ENCODE data around the gene COL4A2. TPM values are rescaled to one million over a fixed set of nuclear protein-coding genes. Genes with fewer than 3 reads are reported as not detected.

The COL4A2 gene
- total and polyA plus RNA-seq, 11 donors = 92.4 to 377 (median 166) TPM

GRCh38 chr13:110336108-110336507 is 29.0 kb downstream of the COL4A2 start:
- Histone ChIP-seq H3K9me3 (no peaks in the 10 kb centered on the region), H3K36me3 (peaks cover 0 to 15% (median 3%) of the 10 kb centered on the region in 9 donors), H3K4me1 (peaks cover 16 to 89% (median 63%) of the 10 kb centered on the region in 12 donors), H3K4me3 (no peak overlapping the region), H3K27me3 (no peaks in the 10 kb centered on the region), H3K27ac (peak overlapping the region in 7 of 12 donors; percentile 83 to 95 (median 89))
- 83 to 95% (median 89%) methylated on average over 9 of the region's 9 CpGs for WGBS, 4 donors
- DNase-seq (no peak), ATAC-seq (no peak)
- intact Hi-C loops (cut with DNase I) = no loop called here
- TF ChIP-seq POLR2A (IDR thresholded peaks at IDR 0.05) (no peak), CTCF (IDR thresholded peaks at IDR 0.05) (no peak)

GRCh38 chr13:110336681-110337080 is 29.6 kb downstream of the COL4A2 start:
- Histone ChIP-seq H3K9me3 (no peaks in the 10 kb centered on the region), H3K4me1 (peaks cover 21 to 92% (median 68%) of the 10 kb centered on the region in 12 donors), H3K27me3 (no peaks in the 10 kb centered on the region), H3K36me3 (peaks cover 0 to 15% (median 1%) of the 10 kb centered on the region in 9 donors), H3K27ac (peak overlapping the region in 11 of 12 donors; percentile 0 to 95 (median 83)), H3K4me3 (no peak overlapping the region)
- intact Hi-C loops (cut with DNase I) = no loop called here
- peak in 1 of 5 donors; percentile 64 for DNase-seq
- peak in 1 of 4 donors; percentile 23 for ATAC-seq
- 39 to 55% (median 43%) methylated on average over 5 of the region's 5 CpGs for WGBS, 4 donors
- TF ChIP-seq POLR2A (IDR thresholded peaks at IDR 0.05) (no peak), CTCF (IDR thresholded peaks at IDR 0.05) (no peak)

- peaks cover 27 to 94% (median 74%) of the 10 kb centered on the region in 12 donors for H3K4me1 ChIP-seq
- peak overlapping the region; percentile 15 to 96 (median 88) for H3K27ac ChIP-seq
- H3K36me3 ChIP-seq = peaks cover 0 to 12% (median 0%) of the 10 kb centered on the region in 9 donors
- DNase-seq (peak in 1 of 5 donors; percentile 54), ATAC-seq (peak in 3 of 4 donors; percentile 1 to 19 (median 13))
- 32 to 40% (median 39%) methylated on average over 3 to 7 of the region's 7 CpGs for WGBS, 4 donors
- TF ChIP-seq POLR2A (IDR thresholded peaks at IDR 0.05) (no peak), CTCF (IDR thresholded peaks at IDR 0.05) (no peak)
- H3K4me3 ChIP-seq = no peak overlapping the region
- intact Hi-C loops (cut with DNase I) = no loop called here
- H3K9me3 ChIP-seq = no peaks in the 10 kb centered on the region
- H3K27me3 ChIP-seq = no peaks in the 10 kb centered on the region
Measured at GRCh38 chr13:110337247-110337646, 30.2 kb downstream of the COL4A2 start.

GRCh38 chr13:110338441-110339101 is 31.5 kb downstream of the COL4A2 start:
- peak; percentile 35 to 40 (median 38) for ATAC-seq
- peak in 4 of 5 donors; percentile 61 to 76 (median 65) for DNase-seq

More at GRCh38 chr13:110338441-110339101, 31.5 kb downstream of the COL4A2 start:
- no peak overlapping the region for H3K4me3 ChIP-seq
- peaks cover 0 to 11% (median 0%) of the 10 kb centered on the region in 9 donors for H3K36me3 ChIP-seq
- peaks cover 29 to 93% (median 75%) of the 10 kb centered on the region in 12 donors for H3K4me1 ChIP-seq
- intact Hi-C loops (cut with DNase I) = no loop called here
- TF ChIP-seq CTCF (IDR thresholded peaks at IDR 0.05) = no peak
- TF ChIP-seq POLR2A (IDR thresholded peaks at IDR 0.05) = no peak
- 10 to 16% (median 12%) methylated on average over 12 to 13 of the region's 13 CpGs for WGBS, 4 donors
- no peaks in the 10 kb centered on the region for H3K9me3 ChIP-seq
- H3K27me3 ChIP-seq = no peaks in the 10 kb centered on the region
- H3K27ac ChIP-seq = peak overlapping the region; percentile 15 to 96 (median 88)
